Neural cell (in vitro differentiated cells): Measurements from ENCODE around the gene TRIM59.

ENCODE experiments used
- EP300 ChIP-seq: fragments of 450-650 bp; conservative IDR thresholded peaks from 2 replicates; pipeline ENCODE4 v1.6.1; 2014; ENCODE audit warnings: antibody characterized with exemption, mild to moderate bottlenecking, moderate library complexity; ENCODE audit not compliant: poor library complexity, severe bottlenecking
- EZH2 ChIP-seq: fragments of 200-600, 300-800 bp; shearing (Covaris generic), sonication (generic); IDR thresholded peaks from 2 replicates; pipeline ENCODE4 v1.6.1; 2014; ENCODE audit warnings: antibody characterized with exemption, low read length, borderline replicate concordance, mild to moderate bottlenecking; ENCODE audit not compliant: insufficient read depth, poor library complexity, severe bottlenecking
- MXI1 ChIP-seq: fragments of 450-650 bp; conservative IDR thresholded peaks from 2 replicates; pipeline ENCODE4 v1.6.1; 2014; ENCODE audit warnings: antibody characterized with exemption, mild to moderate bottlenecking; ENCODE audit not compliant: poor library complexity, severe bottlenecking
- POLR2AphosphoS5 ChIP-seq: IDR thresholded peaks from 2 replicates; pipeline ENCODE4 v1.6.1; 2012
- RAD21 ChIP-seq: fragments of 450-650 bp; conservative IDR thresholded peaks from 2 replicates; pipeline ENCODE4 v1.6.1; 2014; ENCODE audit warnings: antibody characterized with exemption, mild to moderate bottlenecking, moderate library complexity
- SMC3 ChIP-seq: fragments of 450-650 bp; conservative IDR thresholded peaks from 2 replicates; pipeline ENCODE4 v1.6.1; 2014; ENCODE audit warnings: antibody characterized with exemption, mild to moderate bottlenecking, moderate library complexity; ENCODE audit not compliant: poor library complexity
- TAF1 ChIP-seq: IDR thresholded peaks from 2 replicates; pipeline ENCODE4 v1.6.1; 2012; ENCODE audit warnings: low read depth
- TF ChIP-seq, protein P1 (sequence below): fragments of 450-650 bp; IDR thresholded peaks from 2 replicates; pipeline ENCODE4 v1.5.1; 2014; ENCODE audit warnings: antibody characterized with exemption, mild to moderate bottlenecking, moderate library complexity; ENCODE audit not compliant: poor library complexity, severe bottlenecking
- TF ChIP-seq, protein P2 (sequence below): IDR thresholded peaks from 2 replicates; pipeline ENCODE4 v1.6.1; 2012; ENCODE audit warnings: borderline replicate concordance

DNA sequence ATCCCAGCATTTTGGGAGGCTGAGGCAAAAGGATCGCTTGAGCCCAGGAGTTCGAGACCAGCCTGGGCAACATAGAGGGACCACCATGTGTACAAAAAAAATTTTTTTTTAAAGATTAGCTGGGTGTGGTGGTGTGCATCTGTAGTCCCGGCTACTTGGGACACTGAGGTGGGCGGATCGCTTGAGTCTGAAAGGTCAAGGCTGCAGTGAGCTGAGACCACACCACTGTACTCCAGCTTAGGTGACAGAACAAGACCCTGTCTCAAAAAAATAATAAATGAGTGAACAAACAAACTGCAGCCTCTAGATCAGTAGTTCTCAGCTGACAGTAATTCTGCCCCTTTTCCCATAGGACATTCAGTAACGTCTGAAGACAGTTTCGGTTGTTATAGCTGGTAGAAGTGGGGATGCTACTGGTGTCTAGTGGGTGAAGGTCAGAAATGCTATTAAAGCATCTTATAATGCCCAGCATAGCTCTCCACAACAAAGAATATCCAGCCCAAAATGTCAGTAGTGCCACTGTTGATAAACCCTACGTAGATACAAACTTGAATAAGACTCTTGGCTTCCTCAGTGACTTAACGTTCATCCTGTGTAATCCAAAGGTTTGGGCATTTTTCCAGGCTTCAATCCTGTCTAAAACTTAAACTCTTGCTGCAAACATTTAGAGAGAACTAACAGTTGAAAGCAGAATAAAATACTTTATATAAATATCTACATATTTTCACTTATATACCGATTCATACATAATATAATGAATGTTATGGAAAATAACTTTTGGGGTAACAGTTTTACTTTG lies 39.6 kb downstream of the TRIM59 start:
- TF ChIP-seq RAD21 (no peak), EZH2 (no peak), TAF1 (no peak), POLR2AphosphoS5 (no peak), EP300 (no peak), SMC3 (no peak), MXI1 (no peak)
- TF ChIP-seq, protein P1, sequence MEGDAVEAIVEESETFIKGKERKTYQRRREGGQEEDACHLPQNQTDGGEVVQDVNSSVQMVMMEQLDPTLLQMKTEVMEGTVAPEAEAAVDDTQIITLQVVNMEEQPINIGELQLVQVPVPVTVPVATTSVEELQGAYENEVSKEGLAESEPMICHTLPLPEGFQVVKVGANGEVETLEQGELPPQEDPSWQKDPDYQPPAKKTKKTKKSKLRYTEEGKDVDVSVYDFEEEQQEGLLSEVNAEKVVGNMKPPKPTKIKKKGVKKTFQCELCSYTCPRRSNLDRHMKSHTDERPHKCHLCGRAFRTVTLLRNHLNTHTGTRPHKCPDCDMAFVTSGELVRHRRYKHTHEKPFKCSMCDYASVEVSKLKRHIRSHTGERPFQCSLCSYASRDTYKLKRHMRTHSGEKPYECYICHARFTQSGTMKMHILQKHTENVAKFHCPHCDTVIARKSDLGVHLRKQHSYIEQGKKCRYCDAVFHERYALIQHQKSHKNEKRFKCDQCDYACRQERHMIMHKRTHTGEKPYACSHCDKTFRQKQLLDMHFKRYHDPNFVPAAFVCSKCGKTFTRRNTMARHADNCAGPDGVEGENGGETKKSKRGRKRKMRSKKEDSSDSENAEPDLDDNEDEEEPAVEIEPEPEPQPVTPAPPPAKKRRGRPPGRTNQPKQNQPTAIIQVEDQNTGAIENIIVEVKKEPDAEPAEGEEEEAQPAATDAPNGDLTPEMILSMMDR, result no peak
- TF ChIP-seq, protein P2, sequence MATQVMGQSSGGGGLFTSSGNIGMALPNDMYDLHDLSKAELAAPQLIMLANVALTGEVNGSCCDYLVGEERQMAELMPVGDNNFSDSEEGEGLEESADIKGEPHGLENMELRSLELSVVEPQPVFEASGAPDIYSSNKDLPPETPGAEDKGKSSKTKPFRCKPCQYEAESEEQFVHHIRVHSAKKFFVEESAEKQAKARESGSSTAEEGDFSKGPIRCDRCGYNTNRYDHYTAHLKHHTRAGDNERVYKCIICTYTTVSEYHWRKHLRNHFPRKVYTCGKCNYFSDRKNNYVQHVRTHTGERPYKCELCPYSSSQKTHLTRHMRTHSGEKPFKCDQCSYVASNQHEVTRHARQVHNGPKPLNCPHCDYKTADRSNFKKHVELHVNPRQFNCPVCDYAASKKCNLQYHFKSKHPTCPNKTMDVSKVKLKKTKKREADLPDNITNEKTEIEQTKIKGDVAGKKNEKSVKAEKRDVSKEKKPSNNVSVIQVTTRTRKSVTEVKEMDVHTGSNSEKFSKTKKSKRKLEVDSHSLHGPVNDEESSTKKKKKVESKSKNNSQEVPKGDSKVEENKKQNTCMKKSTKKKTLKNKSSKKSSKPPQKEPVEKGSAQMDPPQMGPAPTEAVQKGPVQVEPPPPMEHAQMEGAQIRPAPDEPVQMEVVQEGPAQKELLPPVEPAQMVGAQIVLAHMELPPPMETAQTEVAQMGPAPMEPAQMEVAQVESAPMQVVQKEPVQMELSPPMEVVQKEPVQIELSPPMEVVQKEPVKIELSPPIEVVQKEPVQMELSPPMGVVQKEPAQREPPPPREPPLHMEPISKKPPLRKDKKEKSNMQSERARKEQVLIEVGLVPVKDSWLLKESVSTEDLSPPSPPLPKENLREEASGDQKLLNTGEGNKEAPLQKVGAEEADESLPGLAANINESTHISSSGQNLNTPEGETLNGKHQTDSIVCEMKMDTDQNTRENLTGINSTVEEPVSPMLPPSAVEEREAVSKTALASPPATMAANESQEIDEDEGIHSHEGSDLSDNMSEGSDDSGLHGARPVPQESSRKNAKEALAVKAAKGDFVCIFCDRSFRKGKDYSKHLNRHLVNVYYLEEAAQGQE, result no peak
